Activated CD8-positive, alpha-beta memory T cell treated with anti-CD3 and anti-CD28 coated beads, Interleukin-2, amount 50 U/mL, for 24 hours (primary cell): Measurements from ENCODE around the gene OSBPL6.

Source experiments
- DNase-seq: peaks from one replicate; pipeline ENCODE4 v3.0.0-alpha.2; 2020; ENCODE audit errors: extremely low read depth

Gene OSBPL6

DNA sequence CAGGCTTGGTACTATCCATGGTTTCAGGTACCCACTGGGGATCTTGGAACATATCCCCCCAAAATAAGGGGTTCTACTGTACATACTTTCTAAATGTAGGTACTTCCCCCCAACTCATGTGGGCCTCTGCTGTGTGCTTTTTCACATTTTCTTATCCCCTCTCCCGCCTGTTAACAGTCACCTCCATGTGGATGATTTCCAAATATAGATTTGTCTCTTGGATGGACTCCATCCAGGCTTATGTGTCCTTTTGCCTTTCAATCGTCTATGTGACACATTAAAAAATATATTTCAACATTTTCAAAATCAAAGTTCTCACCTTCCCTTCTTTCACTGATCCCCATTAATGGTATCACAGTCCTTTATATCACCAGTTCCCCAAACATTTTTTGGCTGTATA, 44.4 kb downstream of the OSBPL6 start:
- no peak for DNase-seq

DNA sequence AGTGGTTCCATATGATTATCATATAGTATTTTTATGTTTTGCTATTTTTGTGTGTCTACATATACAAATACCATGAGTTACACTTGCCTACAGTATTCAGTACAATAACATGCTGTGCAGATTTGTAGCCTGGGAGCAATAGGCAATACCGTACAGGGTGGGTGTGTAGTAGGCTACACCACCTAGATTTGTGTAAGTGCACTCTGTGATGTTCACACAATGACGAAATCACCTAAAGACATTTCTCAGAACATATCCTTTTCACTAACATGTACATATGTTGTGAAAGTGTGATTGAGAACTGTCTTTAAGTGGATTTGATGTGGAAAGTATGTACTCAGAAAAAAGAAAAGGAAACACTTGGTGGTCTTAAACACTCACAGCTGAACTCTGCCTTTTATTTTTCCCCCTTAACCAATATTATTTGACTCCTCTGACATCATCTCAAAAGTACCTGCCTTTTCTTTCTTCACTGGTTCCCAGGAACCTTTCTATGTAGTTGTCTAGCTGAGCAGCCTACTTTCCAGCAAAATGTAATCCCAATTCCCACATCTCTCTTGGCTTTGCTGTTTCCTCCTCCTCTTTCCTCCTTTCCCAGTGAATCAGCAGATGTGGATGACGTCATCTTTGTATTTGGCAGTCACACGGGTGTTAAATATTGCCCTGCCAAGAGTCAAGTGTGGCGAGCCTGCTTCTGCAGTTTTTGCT, 47.7 kb downstream of the OSBPL6 start:
- DNase-seq, result no peak

DNA sequence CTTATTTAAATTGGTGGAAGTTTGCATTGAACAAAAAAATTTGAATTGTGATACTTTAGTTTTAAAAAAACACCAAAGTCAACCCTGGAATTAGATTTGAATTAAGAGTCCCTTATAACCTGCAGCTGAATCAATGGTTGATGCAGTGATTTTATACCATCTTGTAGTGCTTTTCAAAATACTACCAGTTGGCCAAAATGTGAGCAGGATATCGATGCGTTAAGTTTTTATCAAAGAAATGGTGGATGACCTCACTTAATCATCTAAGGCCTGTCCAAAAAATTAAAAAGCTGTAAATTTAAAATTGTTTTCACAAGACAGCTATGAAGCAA, 48.2 kb downstream of the OSBPL6 start:
- no peak for DNase-seq

DNA sequence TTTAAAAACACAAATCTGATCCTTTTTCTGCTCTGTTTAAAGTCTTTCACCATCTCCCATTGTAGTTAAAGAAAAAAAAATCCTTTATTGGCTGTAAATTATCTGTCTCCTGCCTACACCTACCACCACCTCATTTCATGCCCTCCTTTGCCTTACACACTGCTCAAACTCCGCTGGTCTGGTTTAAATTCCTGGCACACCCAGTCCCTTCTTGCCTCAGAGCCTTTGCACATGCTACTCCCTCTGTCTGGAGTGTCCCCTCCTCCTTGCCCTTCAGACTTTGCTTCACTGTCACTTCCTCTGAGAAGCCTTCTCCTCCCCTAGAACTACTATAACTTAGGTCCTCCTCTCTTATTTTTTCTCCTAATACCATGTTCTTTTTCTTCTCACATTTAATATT, 49.6 kb downstream of the OSBPL6 start:
- DNase-seq, result no peak

DNA sequence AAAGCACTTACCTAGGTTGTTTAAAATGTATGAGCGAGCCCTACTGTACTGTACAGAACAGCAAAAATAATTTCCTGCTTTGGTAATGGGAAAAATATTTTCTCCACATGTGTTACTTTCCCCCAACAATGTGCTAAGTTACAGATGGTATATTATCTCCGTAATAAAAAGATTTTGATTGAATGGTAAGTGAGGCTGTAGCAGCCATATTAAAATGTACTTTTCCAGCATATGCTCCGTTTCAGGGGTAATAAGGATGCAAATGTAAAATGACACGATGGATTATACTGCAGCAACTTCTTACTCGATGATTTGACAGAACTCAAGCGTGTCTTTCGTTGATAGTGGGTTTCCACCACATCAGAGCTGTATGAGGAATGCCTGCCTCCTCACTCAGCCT, 50.5 kb downstream of the OSBPL6 start:
- no peak for DNase-seq

DNA sequence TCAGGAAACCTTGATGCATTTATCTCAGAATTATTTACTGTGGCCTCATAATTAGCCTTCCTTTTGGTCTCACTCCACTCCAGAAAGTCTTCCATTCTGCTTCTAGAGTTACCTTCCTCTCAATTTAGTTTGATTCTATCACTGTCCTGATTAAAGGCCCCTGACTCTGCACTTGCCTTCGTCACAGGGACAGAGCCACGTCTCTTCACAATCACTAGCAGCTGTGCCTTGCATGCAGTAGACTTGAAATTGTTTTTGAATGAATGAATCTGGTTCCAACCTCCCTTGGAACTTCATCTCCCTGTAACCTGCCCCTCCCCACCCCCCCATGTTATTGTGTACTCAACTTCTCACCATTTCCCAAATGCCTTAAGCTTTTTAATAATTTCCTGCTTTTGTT, 52.4 kb downstream of the OSBPL6 start:
- no peak for DNase-seq

DNA sequence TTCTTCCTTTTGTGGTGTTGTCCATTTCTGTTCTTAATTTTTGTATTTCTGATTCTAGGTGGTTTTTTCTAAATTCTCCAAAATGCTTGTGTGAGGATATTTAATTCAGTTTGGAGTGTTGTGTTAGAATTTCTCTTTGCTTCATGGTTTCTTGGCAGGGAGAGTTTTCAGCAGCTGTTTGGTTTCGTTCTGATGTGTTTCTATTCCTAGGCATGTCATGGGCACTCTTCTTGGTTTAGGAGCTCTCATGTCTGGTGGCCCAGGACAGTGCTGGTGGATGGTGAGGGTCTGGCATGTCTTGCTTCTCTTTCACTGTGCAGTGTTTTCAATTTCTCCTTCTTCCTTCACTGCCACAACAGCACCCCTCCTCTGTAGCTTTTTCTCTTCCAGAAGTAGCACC, 52.9 kb downstream of the OSBPL6 start:
- no peak for DNase-seq

DNA sequence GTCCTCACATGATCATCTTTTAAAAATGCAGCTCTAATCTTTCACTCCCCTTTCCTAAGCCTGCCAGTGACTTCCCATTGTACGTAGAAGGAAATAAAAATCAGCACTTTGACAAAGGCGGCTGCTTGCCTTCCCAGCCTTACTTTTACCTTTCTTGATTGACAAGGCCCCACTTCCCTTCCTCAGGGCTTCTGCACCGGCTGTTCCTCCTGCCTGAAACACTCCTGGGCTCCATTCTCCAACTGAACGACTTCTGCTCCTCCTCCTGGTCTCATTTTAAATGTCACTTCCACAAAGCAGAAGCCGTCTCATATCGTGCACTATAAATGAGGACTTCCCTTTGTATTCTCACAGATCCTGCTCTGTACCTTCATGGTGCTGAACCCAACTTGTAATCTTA, 56.1 kb downstream of the OSBPL6 start:
- no peak for DNase-seq

DNA sequence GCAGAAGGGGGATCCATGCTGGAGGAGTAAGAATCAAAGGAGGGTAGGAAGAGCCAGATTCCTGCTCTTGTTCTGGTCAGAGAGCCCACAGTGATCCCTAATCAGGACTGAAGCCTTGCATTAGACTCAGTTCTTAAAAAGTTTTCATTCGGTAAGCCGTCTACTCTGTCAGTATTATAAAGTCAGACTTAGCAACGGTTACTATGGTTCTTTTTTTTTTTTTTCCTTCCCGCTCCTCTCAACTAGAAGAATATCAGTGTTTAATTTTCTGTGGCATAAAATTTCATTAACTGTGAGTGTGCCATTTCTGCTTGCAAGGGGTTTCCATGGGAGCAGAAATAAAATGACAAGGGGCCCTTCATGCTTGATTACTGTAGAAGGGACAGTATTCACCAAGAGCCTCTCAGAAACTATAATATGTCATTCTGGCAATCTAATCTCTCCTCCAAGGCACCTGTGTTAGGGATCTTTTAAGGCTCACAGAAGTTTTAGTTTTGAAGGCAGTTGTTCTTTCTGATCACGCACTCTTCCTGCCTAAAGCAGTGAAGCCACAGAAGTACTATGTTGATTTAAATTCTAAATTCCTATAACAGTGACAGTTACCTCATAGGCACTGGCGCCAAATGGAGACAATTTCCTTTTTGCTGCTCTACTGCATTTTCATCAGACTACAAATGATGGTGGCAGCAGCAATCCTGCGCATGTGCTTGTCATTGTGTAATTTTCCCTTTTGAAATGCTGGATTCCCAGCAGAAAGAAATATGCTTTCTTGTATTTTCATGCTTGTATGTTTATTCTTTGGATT, 57.0 kb downstream of the OSBPL6 start:
- DNase-seq, result no peak

DNA sequence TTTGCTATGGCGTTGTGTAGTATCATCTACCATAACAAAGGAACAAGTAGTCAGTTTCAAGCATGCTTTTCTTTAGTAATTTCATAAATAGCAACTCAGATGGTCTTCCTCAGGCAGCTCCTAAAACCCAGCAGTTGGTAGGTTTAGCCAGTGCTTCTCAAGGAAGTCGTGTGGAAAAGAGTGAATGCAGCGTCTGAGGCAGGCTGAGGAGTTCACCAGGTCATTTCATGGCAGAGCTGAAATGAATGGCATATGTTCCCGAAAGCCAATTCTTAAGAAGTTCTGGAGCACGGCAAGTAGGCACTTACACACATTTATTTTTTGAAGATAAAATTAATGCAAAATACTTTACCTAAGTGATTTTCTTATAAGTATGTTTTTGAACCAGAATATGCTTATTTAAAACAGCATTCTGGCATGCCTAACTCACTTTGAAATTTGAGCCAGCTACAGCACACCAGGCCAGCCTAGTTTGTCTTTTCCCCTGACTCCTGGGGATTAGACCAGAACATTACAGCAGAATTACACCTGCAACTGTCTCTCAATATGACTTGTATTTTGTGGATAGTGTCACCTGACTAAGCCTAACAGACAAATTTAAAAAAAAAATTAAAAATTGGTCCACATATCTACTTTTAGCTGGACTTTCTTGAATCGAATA, 62.2 kb downstream of the OSBPL6 start:
- no peak for DNase-seq

DNA sequence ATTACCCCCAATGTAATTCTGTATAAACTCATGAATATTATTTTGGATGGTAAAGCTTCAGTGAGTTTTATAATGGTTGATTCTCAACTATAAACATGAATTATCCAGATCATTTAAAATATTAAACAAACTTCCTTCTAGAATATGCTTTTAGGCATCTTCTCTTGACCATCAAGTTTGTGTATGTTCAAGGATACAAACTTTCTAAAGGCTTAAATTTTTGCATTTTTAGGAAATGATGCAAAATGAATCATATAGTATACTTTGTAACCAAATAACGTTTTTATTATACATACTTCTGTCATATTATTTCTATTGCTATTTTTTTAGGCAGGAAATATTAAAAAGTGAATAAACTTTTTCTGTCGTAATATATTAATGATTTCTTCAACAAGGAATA, 62.8 kb downstream of the OSBPL6 start:
- DNase-seq, result no peak

DNA sequence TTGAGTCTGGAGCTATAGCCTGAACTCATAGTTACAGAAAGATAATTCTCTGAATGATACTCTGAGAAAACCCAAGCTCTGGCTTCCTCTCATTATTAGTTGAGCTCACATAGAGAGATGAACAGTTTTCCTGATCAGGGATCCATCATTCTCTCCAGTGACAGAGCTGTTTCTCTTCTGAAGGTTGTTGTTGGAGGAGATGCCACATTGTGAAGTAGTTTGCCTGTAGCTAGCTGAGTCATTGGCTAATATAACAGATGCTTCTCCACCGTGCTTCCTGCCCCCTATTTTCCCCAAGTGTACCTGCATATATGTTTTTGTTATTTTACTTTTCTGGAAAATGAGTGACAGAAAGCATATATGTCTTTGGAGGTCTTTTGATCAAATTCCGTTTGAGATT, 64.6 kb downstream of the OSBPL6 start:
- no peak for DNase-seq

DNA sequence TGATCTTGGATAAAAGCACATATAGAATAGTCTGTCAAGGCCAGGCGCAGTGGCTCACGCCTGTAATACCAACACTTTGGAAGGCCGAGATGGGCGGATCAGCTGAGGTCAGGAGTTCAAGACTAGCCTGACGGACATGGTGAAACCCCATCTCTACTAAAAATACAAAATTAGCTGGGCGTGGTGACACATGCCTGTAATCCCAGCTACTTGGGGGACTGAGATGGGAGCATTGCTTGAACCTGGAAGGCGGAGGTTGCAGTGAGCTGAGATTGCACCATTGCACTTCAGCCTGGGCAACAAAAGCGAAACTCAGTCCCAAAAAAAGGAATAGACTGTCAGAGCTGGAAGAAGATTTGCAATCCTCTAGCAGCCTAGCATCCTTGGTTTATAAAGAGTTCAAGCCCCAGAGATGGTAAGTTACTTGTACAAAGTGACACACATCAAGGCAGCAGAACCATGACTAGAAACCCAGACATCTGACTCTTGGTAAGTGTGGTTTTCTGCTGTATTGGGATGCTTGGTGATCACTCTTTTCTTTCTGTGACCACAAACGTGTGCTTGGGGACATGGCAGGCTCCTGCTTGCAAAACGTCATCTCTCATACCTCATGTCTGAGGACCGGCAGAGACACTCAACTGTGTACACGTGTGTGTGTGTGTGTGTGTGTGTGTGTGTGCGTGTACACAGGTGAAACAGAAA, 69.0 kb downstream of the OSBPL6 start:
- no peak for DNase-seq

DNA sequence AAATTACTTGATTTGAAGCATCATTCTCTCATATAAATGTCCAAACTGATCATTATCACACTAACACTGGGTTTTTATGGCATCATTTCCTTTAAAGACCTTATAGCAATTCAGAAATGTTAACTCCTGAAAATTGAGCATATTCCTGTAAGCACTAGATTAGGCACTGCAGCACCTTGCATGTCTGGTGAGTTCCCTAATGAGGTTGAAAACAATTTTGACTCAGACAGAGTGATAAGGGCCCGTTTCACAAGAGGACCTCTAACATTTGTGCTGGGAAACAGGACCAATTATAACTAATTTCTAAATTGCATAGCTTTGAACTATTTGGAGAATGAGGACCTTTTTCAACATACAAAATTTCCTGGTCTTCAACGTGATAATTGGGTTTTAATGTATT, 69.9 kb downstream of the OSBPL6 start:
- no peak for DNase-seq

DNA sequence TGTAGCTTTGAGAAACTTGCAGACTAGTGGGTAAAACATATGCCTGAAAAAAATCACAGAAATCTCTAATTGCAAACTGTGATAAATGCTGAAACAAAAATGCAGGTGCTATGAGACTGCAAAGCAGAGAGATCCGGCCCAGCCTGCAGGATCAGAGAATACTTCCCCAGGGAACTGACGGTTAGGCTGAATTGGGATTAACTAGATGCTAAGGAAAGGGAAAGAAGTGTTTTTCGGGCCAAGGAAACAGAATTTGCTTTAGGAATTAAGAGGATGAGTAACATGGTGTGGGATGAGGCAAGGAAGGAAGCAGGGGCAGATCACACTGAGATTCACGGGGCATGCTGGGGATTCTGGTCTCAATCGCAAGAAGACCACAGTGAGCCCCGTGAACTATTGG, 71.5 kb downstream of the OSBPL6 start:
- no peak for DNase-seq

DNA sequence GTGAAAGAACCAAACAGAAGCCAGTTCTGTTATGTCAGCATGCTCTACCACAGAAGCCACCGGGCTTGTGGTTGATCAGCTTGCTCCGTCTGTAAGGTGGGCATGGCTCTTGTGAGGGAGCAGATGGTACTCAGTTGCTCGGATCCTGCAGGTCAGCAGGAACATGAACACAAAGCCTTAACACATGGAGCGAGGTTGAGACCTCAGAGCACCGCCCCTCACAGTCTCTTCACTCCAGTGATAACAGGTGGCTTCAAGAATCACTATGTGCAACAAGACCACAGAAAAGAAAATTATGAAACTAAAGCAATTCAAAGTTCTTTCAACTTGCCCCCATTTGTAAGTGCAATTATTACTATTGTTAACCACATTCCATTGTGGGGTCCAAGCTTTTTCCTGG, 72.1 kb downstream of the OSBPL6 start:
- DNase-seq, result no peak

DNA sequence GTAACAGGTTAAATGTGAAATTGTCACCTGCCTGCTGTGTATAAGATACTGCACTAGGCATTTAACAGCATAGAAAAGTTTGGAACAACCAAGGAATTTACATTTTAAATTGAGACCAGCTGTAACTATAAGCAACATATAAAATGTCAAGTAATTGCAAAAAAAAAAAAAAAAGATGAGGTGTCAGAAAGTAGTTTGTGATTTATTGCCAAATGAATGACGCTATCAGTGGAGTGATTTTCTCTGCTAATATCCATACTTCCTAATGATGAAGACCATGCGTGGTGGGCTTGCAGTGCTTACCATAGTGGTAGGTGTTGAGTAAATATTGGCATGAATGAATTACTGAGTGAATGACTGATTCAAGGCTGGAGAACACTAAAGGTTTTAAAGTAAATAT, 73.3 kb downstream of the OSBPL6 start:
- no peak for DNase-seq

DNA sequence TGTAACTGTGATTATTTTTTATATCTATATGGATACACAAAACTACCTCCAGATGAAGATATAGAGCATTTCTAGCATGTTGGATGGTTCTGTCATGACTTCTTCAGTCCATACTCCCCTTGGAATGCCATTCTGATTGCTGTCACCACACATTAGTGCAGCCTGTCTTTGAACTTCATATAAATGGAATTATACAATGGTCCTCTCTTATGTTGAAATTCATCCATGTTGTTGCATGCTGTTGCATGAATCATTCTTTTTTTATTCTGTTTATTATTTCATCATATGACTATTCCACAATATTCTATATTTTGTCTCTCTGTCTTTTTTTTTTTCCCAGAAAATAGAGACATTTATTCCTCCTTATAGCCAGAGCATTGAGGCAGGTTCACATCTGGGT, 74.1 kb downstream of the OSBPL6 start:
- no peak for DNase-seq

DNA sequence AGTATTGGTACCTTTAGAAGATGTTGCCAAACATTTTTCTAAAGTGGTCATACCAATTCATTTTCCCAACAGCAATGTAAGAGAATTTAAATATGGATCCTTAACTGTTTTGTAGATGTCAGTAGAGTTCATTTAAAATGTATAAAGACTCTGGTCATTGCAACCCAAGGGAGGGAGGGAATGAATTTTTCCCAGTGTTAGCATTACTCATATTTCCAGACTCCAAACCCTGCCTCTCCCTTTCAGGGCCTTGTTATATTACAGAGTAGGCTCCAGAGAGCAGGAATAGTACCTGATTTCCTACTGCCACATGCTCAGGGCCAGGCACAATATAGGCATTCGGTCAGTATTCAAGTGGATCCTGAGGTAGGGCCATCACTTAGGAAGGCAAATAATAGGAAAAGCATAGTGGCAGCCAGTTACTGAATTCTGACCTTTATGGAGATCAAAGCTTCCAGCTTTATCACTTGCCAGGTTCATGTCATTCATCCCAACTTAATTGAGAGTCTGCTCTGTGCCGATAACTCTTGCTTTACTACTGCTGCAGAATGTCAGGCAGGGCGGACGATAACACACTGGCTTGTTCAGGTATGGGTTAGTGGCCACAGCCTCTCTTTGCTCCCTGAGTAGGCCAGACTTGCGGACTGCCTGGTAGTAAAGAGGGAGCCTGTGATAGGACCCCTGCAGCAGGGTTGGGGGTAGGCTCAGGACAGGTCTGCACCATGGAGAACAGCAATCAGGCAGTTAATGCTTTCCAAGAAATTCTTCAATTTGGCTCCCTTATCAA, 75.3 kb downstream of the OSBPL6 start:
- no peak for DNase-seq

DNA sequence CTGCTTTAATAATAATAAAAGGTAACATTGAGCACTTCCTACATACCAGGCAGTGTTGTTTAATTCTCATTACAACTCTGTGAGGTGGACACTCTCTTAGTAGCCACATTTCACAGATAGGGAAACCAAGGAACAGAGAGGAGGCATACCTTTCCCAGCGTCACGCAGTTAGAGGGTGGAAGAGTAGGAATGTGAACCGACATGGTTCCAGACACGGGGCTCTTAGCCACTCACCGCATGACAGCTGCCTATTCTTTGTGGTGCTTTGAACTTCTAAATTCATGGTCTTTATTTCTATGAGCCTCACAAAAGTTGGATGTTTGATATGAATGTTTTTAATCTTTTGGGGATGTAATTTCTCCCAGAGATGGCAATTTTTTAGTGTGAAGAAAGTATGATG, 76.0 kb downstream of the OSBPL6 start:
- no peak for DNase-seq

DNA sequence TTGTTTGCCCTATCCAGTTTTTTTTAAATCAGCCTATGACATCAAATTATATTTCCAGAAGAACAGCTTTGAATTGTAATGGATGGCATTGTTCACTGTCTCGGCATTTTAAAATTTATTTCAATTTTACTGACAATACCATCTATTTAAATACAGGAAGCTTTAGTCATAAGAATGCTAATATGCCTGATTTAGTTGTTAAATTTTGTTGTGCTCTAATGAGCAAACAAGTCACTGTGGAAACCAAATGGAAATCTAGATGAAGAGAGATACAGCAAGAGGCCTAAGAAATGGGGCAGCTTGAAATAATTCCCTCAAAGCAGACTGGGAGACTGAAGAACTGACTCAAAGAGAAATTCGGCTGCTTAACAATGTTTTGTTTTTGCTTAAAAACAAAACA, 76.8 kb downstream of the OSBPL6 start:
- DNase-seq, result no peak
